Natural killer cell (primary cell): ENCODE measurements around the gene AK3. TPM values are rescaled to one million over a fixed set of nuclear protein-coding genes. Genes with fewer than 3 reads are reported as not detected.

ENCODE experiments used
- ATAC-seq, 3 donors: fragments of 150-1000 bp in 2 of 3; fragments of 200-7000 bp in 1 of 3; cut with Tn5 transposase; 1 replicate in 1 of 3; 2 replicates in 2 of 3; pipeline ENCODE4 v1.10.0; 2021; ENCODE audit warnings: mild to moderate bottlenecking in 2 of 3, moderate library complexity in 2 of 3
- DNase-seq, 2 donors: peaks; one replicate each; pipeline versions ENCODE4 v3.0.0 to v3.0.0-alpha.2; 2013 to 2021; ENCODE audit warnings: mixed read lengths in 1 of 2
- H3K27ac ChIP-seq: one replicate; pipeline ENCODE4 v1.5.1; 2013; ENCODE audit warnings: mild to moderate bottlenecking, low read length
- H3K27me3 ChIP-seq: one replicate; pipeline ENCODE4 v1.6.1; 2013; ENCODE audit warnings: low read length; ENCODE audit not compliant: control insufficient read depth, insufficient read depth
- H3K36me3 ChIP-seq: one replicate; pipeline ENCODE4 v1.6.1; 2013; ENCODE audit warnings: low read length; ENCODE audit not compliant: control insufficient read depth, insufficient read depth
- H3K4me1 ChIP-seq: one replicate; pipeline ENCODE4 v1.6.1; 2013; ENCODE audit warnings: low read length; ENCODE audit not compliant: control insufficient read depth, insufficient read depth
- H3K4me3 ChIP-seq: one replicate; pipeline ENCODE4 v1.5.1; 2013; ENCODE audit warnings: low read length
- H3K9me3 ChIP-seq: one replicate; pipeline ENCODE4 v1.6.1; 2013; ENCODE audit warnings: low read length; ENCODE audit not compliant: control insufficient read depth, insufficient read depth
- H3K27ac Mint-ChIP-seq, 2 donors: one replicate each; pipeline ENCODE4 v1.8.0; 2022; ENCODE audit warnings: mild to moderate bottlenecking in 2 of 2, mixed read lengths in 2 of 2, moderate library complexity in 1 of 2
- H3K27me3 Mint-ChIP-seq, 2 donors: one replicate each; pipeline ENCODE4 v1.8.0; 2022; ENCODE audit warnings: low read depth in 2 of 2, mixed read lengths in 2 of 2
- H3K36me3 Mint-ChIP-seq: one replicate; pipeline ENCODE4 v1.8.0; 2022; ENCODE audit warnings: mixed read lengths
- H3K4me1 Mint-ChIP-seq, 2 donors: one replicate each; pipeline ENCODE4 v1.8.0; 2022; ENCODE audit warnings: mixed read lengths in 2 of 2
- H3K4me3 Mint-ChIP-seq: one replicate; pipeline ENCODE4 v1.8.0; 2022; ENCODE audit warnings: mild to moderate bottlenecking, moderate library complexity, mixed read lengths
- H3K9me3 Mint-ChIP-seq, 2 donors: one replicate each; pipeline ENCODE4 v1.8.0; 2022; ENCODE audit warnings: mixed read lengths in 2 of 2
- CTCF ChIP-seq: fragments of 200-600 bp; IDR thresholded peaks from one replicate; pipeline ENCODE4 v1.8.0; 2022; ENCODE audit warnings: antibody characterized with exemption
- WGBS: methylation state at CpG from one replicate; pipeline ENCODE4 v1.1.7; 2013; ENCODE audit warnings: missing lambda C conversion rate; ENCODE audit not compliant: insufficient coverage; 5-methylcytosine and 5-hydroxymethylcytosine counted together
- intact Hi-C: fragments of 100-400 bp; cut with micrococcal nuclease; formaldehyde crosslinking; loops from one replicate; pipeline ENCODE4 v1.14.2; 2022
- total RNA-seq, 4 donors: library from RNA; stranded (reverse); fragments of 120-200 nt in 1 of 4; gene quantifications; one replicate each; pipeline versions ENCODE4 v1.2.3 to v1.2.4, GENCODE V29; 2013 to 2022

AK3 gene
- total RNA-seq, 3 donors from 2014 or later (not counting 1 experiment from before 2014, with no cell fraction given) = 18.6 to 23.1 (median 21.0) TPM

GRCh38 chr9:4769321-4770080, 28.5 kb upstream of the AK3 start:
- no peaks in the 10 kb centered on the region for H3K4me1 ChIP-seq
- intact Hi-C loops = no loop called here
- Mint-ChIP-seq H3K4me3 (no peak overlapping the region), H3K27ac (no peak overlapping the region), H3K36me3 (no peaks in the 10 kb centered on the region), H3K4me1 (no peaks in the 10 kb centered on the region), H3K9me3 (no peaks in the 10 kb centered on the region), H3K27me3 (no peaks in the 10 kb centered on the region)
- TF ChIP-seq CTCF = no peak
- no peak overlapping the region for H3K27ac ChIP-seq
- no peak overlapping the region for H3K4me3 ChIP-seq
- no peak for DNase-seq
- H3K27me3 ChIP-seq = no peaks in the 10 kb centered on the region
- no peaks in the 10 kb centered on the region for H3K36me3 ChIP-seq
- ATAC-seq = no peak
- no peaks in the 10 kb centered on the region for H3K9me3 ChIP-seq
- WGBS = 76% methylated on average over 6 of the region's 7 CpGs

DNA sequence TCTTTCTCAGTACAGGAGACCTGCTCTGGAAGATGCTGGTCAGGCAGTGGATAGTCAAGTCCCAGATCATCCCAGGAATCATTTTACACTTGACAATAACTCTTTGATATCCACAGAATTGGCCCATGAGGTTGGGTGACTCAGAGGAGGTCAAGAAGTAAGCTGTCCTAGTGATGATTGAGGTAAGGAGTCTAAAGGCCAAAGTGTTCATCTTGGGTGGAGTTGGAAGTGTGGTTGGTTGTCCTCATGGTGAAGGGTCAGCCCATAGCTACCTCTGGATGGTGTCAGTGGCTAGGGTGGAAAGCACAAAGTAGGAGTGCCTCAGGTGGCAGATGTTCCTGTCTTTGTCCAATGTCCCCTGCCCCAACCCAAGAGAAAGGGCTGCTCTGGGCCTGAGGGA, 27.7 kb upstream of the AK3 start:
- no peaks in the 10 kb centered on the region for H3K9me3 ChIP-seq
- Mint-ChIP-seq H3K4me1 (no peaks in the 10 kb centered on the region), H3K27ac (no peak overlapping the region), H3K27me3 (no peaks in the 10 kb centered on the region), H3K36me3 (no peaks in the 10 kb centered on the region), H3K9me3 (no peaks in the 10 kb centered on the region), H3K4me3 (no peak overlapping the region)
- H3K4me3 ChIP-seq = no peak overlapping the region
- no peaks in the 10 kb centered on the region for H3K27me3 ChIP-seq
- intact Hi-C loops = no loop called here
- DNase-seq (no peak), ATAC-seq (no peak)
- TF ChIP-seq CTCF = no peak
- no peak overlapping the region for H3K27ac ChIP-seq
- no peaks in the 10 kb centered on the region for H3K4me1 ChIP-seq
- H3K36me3 ChIP-seq = no peaks in the 10 kb centered on the region

GRCh38 chr9:4764033-4764432, 23.0 kb upstream of the AK3 start:
- 50% methylated on average over 2 of the region's 3 CpGs for WGBS

More at GRCh38 chr9:4764033-4764432, 23.0 kb upstream of the AK3 start:
- H3K4me3 Mint-ChIP-seq = no peak overlapping the region
- H3K9me3 Mint-ChIP-seq = no peaks in the 10 kb centered on the region
- ATAC-seq (no peak), DNase-seq (no peak)
- H3K36me3 Mint-ChIP-seq = no peaks in the 10 kb centered on the region
- intact Hi-C loops = no loop called here
- no peaks in the 10 kb centered on the region for H3K27me3 ChIP-seq
- no peaks in the 10 kb centered on the region for H3K36me3 ChIP-seq
- H3K4me3 ChIP-seq = no peak overlapping the region
- peaks cover 7 to 15% of the 10 kb centered on the region in 2 donors for H3K4me1 Mint-ChIP-seq
- H3K27ac Mint-ChIP-seq = no peak overlapping the region
- TF ChIP-seq CTCF = no peak
- H3K27me3 Mint-ChIP-seq = peaks cover 0 to 10% of the 10 kb centered on the region in 2 donors
- no peak overlapping the region for H3K27ac ChIP-seq
- peaks cover 22% of the 10 kb centered on the region for H3K4me1 ChIP-seq
- no peaks in the 10 kb centered on the region for H3K9me3 ChIP-seq
